GM19099 (cell line): ENCODE data around the gene ENTPD1.

Source experiments
- POLR2A ChIP-seq: IDR thresholded peaks from 3 replicates; pipeline ENCODE4 v1.6.1; 2011; ENCODE audit warnings: low read depth; ENCODE audit not compliant: insufficient read length; ENCODE audit errors: extremely low read depth

ENTPD1 gene

GRCh38 chr10:95756809-95757684 lies 1.1 kb downstream of the ENTPD1 start:
- TF ChIP-seq POLR2A: no peak

- TF ChIP-seq POLR2A: peak; percentile 53
Observed at GRCh38 chr10:95758351-95759025, 2.5 kb downstream of the ENTPD1 start.

GRCh38 chr10:95759233-95759826 lies 3.4 kb downstream of the ENTPD1 start:
- peak; percentile 12 for TF ChIP-seq POLR2A

GRCh38 chr10:95761939-95762492 lies 6.1 kb downstream of the ENTPD1 start:
- no peak for TF ChIP-seq POLR2A

GRCh38 chr10:95767884-95768556 lies 12.1 kb downstream of the ENTPD1 start:
- TF ChIP-seq POLR2A: peak; percentile 19

GRCh38 chr10:95770084-95770720 lies 14.2 kb downstream of the ENTPD1 start:
- TF ChIP-seq POLR2A: no peak

- TF ChIP-seq POLR2A: peak; percentile 17
Observed at GRCh38 chr10:95782318-95782717, 26.4 kb downstream of the ENTPD1 start.

- TF ChIP-seq POLR2A: no peak
Observed at GRCh38 chr10:95783741-95784140, 27.8 kb downstream of the ENTPD1 start.

- TF ChIP-seq POLR2A: no peak
Observed at GRCh38 chr10:95784279-95784913, 28.4 kb downstream of the ENTPD1 start.

GRCh38 chr10:95785317-95785716 lies 29.4 kb downstream of the ENTPD1 start:
- TF ChIP-seq POLR2A: peak; percentile 19

- TF ChIP-seq POLR2A: peak; percentile 53
Observed at GRCh38 chr10:95785942-95786669, 30.1 kb downstream of the ENTPD1 start.

- TF ChIP-seq POLR2A: peak; percentile 51
Observed at GRCh38 chr10:95787447-95787846, 31.5 kb downstream of the ENTPD1 start.

- no peak for TF ChIP-seq POLR2A
Observed at GRCh38 chr10:95788830-95789229, 32.9 kb downstream of the ENTPD1 start.

GRCh38 chr10:95789902-95790301 lies 33.9 kb downstream of the ENTPD1 start:
- no peak for TF ChIP-seq POLR2A

GRCh38 chr10:95790982-95791381 lies 35.0 kb downstream of the ENTPD1 start:
- no peak for TF ChIP-seq POLR2A
